WI38 (cell line): ENCODE data around the gene ZNF74.

ENCODE experiments used
- H3K4me3 ChIP-seq: 2 replicates; pipeline ENCODE4 v1.5.1; 2011; ENCODE audit warnings: low read depth, mild to moderate bottlenecking, control low read depth, low read length
- TF ChIP-seq, protein P1 (sequence below): IDR thresholded peaks from 2 replicates; pipeline ENCODE4 v1.5.1; 2012; ENCODE audit warnings: low read depth, mild to moderate bottlenecking, control low read depth, low read length

ZNF74 gene

DNA sequence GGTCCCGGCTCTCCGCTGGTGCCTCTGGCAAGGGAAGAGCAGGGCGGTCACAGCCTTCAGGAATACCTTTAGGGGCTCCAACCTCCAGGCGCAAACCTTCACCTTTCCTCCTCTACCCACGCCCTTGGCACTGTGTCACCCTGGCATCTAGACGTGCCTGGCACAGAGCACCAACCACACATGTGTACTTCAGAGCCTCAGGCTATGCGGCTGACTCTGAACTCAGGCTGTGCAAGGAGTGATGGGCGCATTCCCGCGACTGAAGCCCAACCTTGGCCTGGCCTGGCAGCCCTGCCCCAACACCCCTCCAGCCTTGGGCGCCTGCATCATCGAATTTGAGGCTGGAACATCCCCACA lies 32.3 kb downstream of the ZNF74 start:
- H3K4me3 ChIP-seq = no peak overlapping the region
- TF ChIP-seq, protein P1, sequence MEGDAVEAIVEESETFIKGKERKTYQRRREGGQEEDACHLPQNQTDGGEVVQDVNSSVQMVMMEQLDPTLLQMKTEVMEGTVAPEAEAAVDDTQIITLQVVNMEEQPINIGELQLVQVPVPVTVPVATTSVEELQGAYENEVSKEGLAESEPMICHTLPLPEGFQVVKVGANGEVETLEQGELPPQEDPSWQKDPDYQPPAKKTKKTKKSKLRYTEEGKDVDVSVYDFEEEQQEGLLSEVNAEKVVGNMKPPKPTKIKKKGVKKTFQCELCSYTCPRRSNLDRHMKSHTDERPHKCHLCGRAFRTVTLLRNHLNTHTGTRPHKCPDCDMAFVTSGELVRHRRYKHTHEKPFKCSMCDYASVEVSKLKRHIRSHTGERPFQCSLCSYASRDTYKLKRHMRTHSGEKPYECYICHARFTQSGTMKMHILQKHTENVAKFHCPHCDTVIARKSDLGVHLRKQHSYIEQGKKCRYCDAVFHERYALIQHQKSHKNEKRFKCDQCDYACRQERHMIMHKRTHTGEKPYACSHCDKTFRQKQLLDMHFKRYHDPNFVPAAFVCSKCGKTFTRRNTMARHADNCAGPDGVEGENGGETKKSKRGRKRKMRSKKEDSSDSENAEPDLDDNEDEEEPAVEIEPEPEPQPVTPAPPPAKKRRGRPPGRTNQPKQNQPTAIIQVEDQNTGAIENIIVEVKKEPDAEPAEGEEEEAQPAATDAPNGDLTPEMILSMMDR = no peak

DNA sequence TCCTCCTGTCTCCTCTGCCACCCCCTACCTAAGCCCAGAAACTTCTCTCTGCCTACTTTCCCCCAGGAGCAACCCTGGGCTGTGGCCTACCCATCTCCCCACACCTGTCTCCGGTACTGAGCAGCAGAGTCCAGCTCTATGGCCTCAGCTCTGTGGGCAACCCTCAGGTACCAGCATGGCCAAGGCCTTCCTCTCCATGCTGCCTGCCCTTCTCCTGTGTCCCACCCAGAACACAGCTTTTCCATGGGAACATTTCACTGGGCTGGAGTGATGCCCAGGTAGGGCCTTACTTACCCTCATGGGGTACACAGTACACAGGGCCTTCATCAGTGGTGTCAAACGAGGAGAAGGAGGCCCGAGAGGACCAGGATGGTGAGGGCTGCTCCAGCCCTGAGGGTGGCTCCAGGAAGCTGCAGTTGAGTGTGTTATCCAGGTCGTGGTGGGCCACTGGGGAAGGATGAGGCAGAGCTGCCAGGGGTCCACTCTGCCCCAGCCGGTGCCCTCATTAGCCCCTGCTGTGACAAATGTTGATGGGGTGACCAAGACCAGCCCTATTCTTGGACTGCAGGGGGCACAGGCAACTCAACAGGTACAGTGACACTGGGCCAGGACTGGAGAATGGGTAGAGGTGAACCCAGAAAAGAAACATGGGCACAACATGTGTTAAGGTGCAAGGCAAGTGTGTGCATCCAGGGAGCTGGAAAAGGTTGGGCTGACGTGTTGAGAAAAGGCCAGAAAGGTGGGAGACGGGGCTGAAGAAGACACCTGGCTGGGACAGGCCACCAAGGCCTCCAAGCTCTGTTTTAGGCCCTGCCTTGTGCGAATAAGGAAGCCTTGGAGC lies 33.4 kb downstream of the ZNF74 start:
- TF ChIP-seq, protein P1 = no peak
- no peak overlapping the region for H3K4me3 ChIP-seq

DNA sequence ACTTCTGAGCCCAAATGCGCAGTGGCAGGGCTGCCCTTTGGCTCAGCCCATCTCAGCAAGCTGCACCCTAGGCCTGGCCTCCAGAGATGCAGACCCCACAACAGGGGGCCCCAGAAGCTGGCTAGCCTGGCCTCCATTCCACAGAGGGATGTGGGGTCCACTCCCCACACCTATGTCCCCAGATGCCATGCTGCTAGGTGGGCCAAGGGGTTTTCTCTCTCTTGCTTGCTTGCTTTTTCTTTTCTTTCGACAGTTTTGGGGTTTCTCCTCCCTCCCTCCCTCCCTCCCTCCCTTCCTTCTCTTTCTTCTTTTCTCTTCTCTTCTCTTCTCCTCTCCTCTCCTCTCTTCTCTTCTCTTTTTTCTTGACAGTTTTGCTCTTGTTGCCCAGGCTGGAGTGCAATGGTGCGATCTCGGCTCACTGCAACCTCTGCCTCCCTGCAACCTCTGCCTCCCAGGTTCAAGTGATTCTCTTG lies 34.0 kb downstream of the ZNF74 start:
- H3K4me3 ChIP-seq = no peak overlapping the region
- TF ChIP-seq, protein P1 = no peak

DNA sequence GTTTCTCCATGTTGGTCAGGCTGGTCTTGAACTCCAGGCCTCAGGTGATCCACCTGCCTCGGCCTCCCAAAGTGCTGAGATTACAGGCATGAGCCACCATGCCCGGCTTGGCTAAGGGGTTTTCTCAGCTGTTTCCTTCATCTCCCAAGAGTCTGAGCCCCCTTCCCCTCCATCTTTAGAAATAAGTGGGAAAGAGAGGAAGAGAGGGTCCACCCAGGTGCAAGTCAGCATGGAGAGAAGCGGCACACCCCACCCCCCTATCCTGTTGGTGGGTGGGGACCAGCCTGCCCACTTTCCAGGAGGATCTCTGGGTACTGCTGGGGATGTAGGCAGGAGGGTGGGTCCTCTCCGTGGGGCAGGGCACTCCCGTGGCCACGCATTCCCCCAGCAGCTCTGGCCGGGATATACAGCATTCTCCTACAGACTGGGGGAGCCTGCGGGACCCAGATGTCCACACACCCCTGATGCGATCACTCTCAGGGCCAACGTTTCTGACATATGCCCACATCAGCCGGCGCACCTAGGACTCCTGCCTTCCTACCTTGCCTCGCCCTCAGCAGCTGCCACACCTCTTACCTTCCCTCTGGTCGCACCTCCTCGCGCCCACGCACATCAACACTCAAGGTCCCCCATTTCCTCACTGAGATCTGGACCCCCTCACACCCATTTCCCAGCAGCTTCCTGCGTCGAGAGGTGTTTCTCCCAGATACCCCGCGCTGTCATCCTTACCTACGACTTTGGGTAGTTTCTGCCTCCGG lies 34.7 kb downstream of the ZNF74 start:
- H3K4me3 ChIP-seq = no peak overlapping the region
- TF ChIP-seq, protein P1 = no peak

DNA sequence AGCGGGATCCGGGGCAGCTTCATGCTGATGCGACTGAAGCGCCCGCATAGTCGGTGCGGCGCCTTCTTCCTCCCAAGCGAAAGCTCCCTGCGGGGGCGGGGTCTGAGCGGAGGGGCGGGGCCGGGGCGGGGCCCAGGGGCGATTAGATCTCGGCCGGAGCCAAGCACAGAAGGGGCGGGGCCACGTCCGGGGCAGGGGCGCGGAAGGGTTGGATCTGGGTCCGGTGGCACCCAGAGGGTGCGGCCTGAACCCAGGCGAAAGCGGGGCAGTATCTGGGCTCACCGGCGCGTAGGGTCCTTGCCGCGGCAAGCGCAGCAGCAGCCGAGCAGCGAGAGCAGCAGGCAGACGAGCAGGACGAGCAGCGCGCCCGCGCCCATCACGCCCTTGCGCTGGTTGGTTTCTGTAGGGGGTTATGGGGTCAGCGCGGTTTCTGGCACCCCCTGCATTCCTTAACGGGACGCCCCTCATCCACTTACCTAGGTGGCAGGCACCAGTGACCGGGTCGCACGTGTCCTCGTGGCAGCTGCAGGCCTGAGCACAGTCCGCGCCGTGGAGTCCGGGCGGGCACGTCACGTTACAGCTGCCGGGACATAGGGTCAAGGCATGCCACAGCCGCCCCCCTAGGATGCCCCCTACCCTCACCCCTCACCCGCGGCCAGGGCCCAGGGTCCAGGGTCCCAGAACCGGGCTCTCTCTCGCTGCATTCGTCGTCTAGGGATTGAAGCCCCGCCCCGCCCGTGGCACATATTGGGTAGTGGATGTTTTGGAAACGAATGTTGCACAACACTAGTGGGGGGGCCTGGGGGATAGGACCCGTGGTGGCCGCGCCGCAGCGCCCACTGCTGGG lies 35.5 kb downstream of the ZNF74 start:
- TF ChIP-seq, protein P1 = no peak
- no peak overlapping the region for H3K4me3 ChIP-seq

DNA sequence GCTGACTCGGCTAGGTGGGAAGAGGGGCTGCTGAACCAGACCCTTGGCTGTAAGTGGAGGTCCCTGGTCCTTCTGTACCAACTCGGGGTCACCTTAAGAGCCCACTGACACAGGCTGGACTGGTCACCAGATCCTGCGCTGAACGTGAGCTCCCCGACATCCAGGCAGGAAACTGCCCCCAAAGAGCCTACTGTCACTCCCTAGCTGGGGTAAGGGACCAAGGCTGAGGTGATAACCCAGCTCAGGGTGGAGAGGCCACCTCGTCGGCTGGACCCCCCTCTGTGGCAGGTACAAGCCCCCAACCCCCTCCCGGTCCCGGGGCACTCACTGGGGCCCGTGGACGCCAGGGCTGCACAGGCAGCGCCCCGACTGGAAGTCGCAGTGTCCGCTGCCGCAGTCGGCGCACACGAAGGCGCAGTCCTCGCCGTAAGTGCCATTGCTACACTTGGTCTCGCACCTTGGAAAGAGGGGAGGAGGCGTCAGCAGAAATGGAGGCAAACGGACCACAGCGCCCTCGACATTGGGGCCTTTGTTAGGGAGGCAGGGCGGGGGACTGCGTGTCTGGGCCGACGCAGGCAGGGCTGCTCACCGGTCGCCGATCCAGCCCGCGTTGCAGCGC lies 36.3 kb downstream of the ZNF74 start:
- TF ChIP-seq, protein P1 = no peak
- H3K4me3 ChIP-seq = no peak overlapping the region
